ENCODE data around the gene BTN3A1.

Gene BTN3A1

GRCh38 chr6:26380256-26380655 is 21.8 kb upstream of the BTN3A1 start:
- no peak for DNase-seq

- no peak for DNase-seq
These were observed 20.0 kb upstream of the BTN3A1 start for GRCh38 chr6:26382121-26382520.

- DNase-seq: peak; percentile 80
These were observed 18.3 kb upstream of the BTN3A1 start for GRCh38 chr6:26383624-26384417.

- no peak for DNase-seq
These were observed 16.3 kb upstream of the BTN3A1 start for GRCh38 chr6:26385734-26386125.

- DNase-seq: no peak
These were observed 14.5 kb upstream of the BTN3A1 start for GRCh38 chr6:26387565-26387964.

- no peak for DNase-seq
These were observed 14.1 kb upstream of the BTN3A1 start for GRCh38 chr6:26388014-26388413.

DNA sequence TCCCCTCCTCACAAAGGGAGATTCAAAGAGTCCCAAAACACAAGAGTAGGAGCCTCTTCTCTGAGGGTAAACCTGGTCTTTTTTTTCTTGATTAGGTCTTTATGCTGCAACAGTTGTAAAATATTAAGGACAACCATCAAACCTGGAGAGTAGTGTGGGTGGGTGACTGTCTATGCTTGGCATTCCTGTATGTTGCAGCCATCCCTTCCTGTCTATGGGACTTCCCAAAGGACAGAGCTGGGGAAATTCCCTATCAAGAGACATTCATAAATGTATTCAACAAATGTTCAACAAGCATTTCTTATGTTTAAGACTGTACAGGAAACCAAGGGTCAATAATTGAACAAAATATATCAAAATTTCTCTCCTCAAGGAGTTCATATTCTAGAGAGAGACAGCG is 13.6 kb upstream of the BTN3A1 start:
- no peak for DNase-seq

- no peak for DNase-seq
These were observed 12.7 kb upstream of the BTN3A1 start for GRCh38 chr6:26389349-26389894.

- no peak for DNase-seq
These were observed 11.5 kb upstream of the BTN3A1 start for GRCh38 chr6:26390531-26390930.

- no peak for DNase-seq
These were observed 9.0 kb upstream of the BTN3A1 start for GRCh38 chr6:26392932-26393636.

- no peak for DNase-seq
These were observed 7.8 kb upstream of the BTN3A1 start for GRCh38 chr6:26394289-26394688.

DNA sequence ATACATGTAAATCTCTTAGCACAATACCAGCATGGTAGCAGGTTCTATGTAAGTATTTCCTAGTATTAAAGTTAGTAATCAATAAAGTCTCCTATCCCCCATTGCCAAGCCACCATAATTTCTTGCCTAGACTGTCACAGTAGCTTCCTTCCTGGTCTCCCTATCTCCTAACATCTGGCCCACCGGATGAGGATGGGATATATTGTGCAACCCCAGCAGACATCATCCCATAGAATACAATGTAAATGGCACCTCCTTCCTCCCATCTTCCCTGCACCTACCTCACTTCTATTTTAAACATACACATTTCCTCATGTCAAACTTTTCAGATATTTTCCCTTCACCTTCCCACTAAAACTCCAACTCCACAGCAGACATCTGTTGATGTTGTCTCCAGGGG is 3.5 kb upstream of the BTN3A1 start:
- no peak for DNase-seq

- no peak for DNase-seq
These were observed 1.4 kb upstream of the BTN3A1 start for GRCh38 chr6:26400626-26401025.

DNA sequence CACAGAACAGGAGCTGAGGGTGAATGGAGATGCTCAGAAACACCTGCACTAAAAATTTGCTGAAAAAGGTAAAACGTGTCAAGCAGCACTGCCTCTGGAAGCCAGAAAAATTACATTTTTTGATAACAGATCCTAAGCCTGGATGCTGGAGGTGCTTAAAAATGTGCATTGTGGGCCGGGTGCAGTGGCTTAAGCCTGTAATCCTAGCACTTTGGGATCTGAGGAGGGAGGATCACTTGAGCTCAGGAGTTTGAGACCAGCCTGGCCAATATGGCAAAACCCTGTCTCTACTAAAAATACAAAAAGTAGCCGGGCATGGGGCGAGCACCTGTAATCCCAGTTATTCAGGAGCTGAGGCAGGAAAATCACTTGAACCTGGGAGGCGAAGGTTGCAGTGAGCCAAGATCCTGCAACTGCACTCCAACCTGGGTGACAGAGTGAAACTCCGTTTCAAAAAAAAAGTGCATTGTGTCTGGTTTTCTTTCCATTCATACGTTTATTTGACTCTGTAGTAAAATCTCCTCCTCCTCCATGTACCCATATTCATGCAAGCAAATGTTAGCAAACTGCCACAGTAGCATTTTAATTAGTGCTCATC is 587 bp upstream of the BTN3A1 start:
- no peak for DNase-seq

GRCh38 chr6:26403893-26404292 is 1.8 kb downstream of the BTN3A1 start:
- no peak for DNase-seq

DNA sequence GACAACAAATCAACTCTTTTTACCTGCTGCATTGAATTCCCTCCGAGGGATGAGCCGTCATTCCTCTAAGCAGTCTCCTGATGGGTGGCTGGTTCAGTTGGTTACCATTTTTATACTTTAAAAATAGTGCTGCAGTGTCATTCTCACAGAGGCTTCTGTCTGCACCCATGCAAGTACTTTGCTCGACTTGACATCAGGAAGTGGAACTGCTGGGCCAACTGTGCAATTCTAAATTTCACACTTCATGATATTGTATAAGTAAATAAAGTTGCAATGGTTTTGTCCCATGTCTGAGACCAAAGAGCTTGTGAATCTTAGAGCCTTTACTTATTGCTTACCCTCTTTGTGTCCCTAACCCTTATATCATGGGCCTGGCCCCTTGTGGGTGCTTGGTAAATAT is 2.5 kb downstream of the BTN3A1 start:
- DNase-seq: no peak

DNA sequence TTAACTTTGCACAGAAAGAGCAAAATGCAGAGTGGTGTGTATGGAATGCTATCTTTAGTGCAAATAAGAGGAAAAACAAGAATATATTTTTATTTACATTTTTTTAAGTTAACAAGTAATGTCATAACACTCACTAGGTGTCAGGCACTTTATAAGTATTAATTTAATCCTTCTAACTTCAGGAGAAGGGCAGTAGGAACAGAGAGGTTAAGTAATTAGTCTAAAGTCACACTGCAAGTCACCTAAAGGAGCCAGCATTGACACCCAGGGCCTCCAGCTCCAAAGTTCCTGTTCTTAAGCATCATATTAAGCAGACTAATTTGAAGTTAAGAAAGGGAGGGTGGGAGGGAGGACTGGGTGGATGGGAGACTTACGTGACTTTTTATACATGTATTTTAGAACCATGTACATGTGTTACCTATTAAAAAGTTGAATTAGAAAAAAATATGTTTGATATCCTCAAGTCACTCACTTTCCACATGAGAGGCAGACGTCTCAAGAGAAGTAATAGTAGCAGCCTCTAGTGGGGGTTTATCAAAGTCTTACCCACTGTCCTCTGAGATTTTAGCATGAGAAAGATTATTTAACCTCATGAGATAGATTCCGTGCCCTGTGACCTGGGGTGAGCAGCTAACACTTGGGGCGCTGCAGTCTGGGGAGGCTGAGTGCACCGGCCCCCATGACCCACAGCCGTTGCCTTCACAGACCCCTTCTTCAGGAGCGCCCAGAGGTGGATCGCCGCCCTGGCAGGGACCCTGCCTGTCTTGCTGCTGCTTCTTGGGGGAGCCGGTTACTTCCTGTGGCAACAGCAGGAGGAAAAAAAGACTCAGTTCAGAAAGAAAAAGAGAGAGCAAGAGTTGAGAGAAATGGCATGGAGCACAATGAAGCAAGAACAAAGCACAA is 7.0 kb downstream of the BTN3A1 start:
- DNase-seq: no peak

DNA sequence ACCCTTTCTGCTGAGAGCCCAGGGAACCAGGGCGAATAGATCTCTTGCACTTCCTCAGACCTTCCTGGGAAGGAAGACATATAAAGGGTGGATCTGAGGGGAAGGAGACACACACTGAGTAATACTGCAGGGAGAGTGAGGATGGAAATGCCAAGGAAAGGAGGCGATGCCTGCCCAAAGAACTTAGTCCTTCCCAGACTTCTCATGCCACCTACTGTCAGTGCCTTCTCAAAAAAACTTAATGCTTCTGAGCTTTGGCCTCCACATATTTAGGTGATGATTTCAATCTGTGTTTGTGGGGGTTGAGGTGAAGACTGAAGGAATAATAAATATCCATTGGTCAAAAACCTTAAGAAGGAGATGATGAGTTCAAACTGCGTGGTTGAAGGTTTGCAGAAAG is 9.7 kb downstream of the BTN3A1 start:
- no peak for DNase-seq

DNA sequence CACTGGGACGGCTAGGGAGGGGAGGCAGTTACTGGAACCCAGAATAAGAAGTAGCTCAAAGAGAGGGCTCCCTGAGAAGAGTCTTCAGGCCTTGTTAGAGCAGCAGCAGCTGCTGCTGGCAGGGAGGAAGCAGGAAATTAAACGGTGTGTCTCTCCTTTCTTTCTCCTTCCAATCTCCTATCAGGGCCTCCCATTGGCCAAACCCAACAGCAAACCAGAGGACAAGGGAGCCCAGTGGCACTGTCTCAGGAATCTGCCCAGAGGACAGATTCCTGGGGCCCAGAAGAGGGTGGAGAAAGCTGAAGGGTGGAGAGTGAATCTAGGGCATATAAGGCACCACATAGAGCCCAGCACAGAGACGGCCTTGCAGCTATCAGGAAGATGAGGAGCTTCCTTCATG is 10.2 kb downstream of the BTN3A1 start:
- no peak for DNase-seq

GRCh38 chr6:26412954-26413353 is 10.9 kb downstream of the BTN3A1 start:
- no peak for DNase-seq

- DNase-seq: no peak
These were observed 12.2 kb downstream of the BTN3A1 start for GRCh38 chr6:26414281-26414680.

GRCh38 chr6:26415036-26415614 is 13.1 kb downstream of the BTN3A1 start:
- no peak for DNase-seq

All from NCI-H2029 treated with DMSO at 0.1 percent for 48 hours (cell line).